ENCODE results near the gene GSAP. TPM values are rescaled to one million over a fixed set of nuclear protein-coding genes. Genes with fewer than 3 reads are reported as not detected.

GSAP gene
- total and polyA plus RNA-seq, 8 donors = 34.1 to 60.1 (median 45.7) TPM

- Histone ChIP-seq H3K27me3 (no peaks in the 10 kb centered on the region), H3K4me3 (no peak overlapping the region), H3K27ac (no peak overlapping the region), H3K4me1 (peaks cover 0 to 10% of the 10 kb centered on the region in 2 donors), H3K36me3 (no peaks in the 10 kb centered on the region), H3K9me3 (peaks cover 0 to 8% of the 10 kb centered on the region in 2 donors)
- DNase-seq (no peak), ATAC-seq (no peak)
- TF ChIP-seq CTCF (IDR thresholded peaks at IDR 0.05) = no peak
- intact Hi-C loops (cut with DNase I) = no loop called here
Observed at GRCh38 chr7:77293046-77293445, 123.1 kb downstream of the GSAP start.

- TF ChIP-seq CTCF (IDR thresholded peaks at IDR 0.05) = no peak
- Histone ChIP-seq H3K4me3 (no peak overlapping the region), H3K27me3 (no peaks in the 10 kb centered on the region), H3K27ac (no peak overlapping the region), H3K4me1 (peaks cover 0 to 10% of the 10 kb centered on the region in 2 donors), H3K9me3 (no peaks in the 10 kb centered on the region), H3K36me3 (no peaks in the 10 kb centered on the region)
- intact Hi-C loops (cut with DNase I) = no loop called here
- DNase-seq (no peak), ATAC-seq (no peak)
Observed at GRCh38 chr7:77290425-77290824, 125.7 kb downstream of the GSAP start.

GRCh38 chr7:77289387-77289786 lies 126.8 kb downstream of the GSAP start:
- no peak for DNase-seq
- no peak for TF ChIP-seq CTCF (IDR thresholded peaks at IDR 0.05)
- no peak overlapping the region for H3K4me3 ChIP-seq
- H3K9me3 ChIP-seq = no peaks in the 10 kb centered on the region
- H3K27ac ChIP-seq = no peak overlapping the region
- no peaks in the 10 kb centered on the region for H3K36me3 ChIP-seq
- intact Hi-C loops (cut with DNase I) = no loop called here
- ATAC-seq = no peak
- H3K27me3 ChIP-seq = no peaks in the 10 kb centered on the region
- peaks cover 0 to 10% of the 10 kb centered on the region in 2 donors for H3K4me1 ChIP-seq

- Histone ChIP-seq H3K9me3 (no peaks in the 10 kb centered on the region), H3K27ac (no peak overlapping the region), H3K27me3 (no peaks in the 10 kb centered on the region), H3K4me3 (no peak overlapping the region), H3K4me1 (peaks cover 0 to 10% of the 10 kb centered on the region in 2 donors), H3K36me3 (no peaks in the 10 kb centered on the region)
- intact Hi-C loops (cut with DNase I) = no loop called here
- DNase-seq (no peak), ATAC-seq (no peak)
- no peak for TF ChIP-seq CTCF (IDR thresholded peaks at IDR 0.05)
Observed at GRCh38 chr7:77288676-77289320, 127.4 kb downstream of the GSAP start.

- ATAC-seq = no peak
- Histone ChIP-seq H3K9me3 (no peaks in the 10 kb centered on the region), H3K4me3 (no peak overlapping the region), H3K27ac (no peak overlapping the region), H3K27me3 (no peaks in the 10 kb centered on the region), H3K4me1 (peaks cover 0 to 10% of the 10 kb centered on the region in 2 donors), H3K36me3 (no peaks in the 10 kb centered on the region)
- no peak for TF ChIP-seq CTCF (IDR thresholded peaks at IDR 0.05)
- no peak for DNase-seq
- intact Hi-C loops (cut with DNase I) = no loop called here
Observed at GRCh38 chr7:77284616-77285015, 131.5 kb downstream of the GSAP start.

Data from left lung (tissue), 10 donors.